HepG2 (cell line): ENCODE data around the gene ABCC10. TPM values are rescaled to one million over a fixed set of nuclear protein-coding genes. Genes with fewer than 3 reads are reported as not detected.

Experiments
- CSRNP1 ChIP-seq: sonication (generic); formaldehyde crosslinking; IDR thresholded peaks from 2 replicates; pipeline ENCODE4 v1.8.1; 2023; ENCODE audit warnings: mild to moderate bottlenecking, missing genetic modification reagents
- DNMT1 ChIP-seq: sonication (generic); formaldehyde crosslinking; IDR thresholded peaks from 2 replicates; pipeline ENCODE4 v1.5.1; 2020; ENCODE audit warnings: mild to moderate bottlenecking, missing genetic modification reagents
- IKZF5 ChIP-seq: IDR thresholded peaks from 2 replicates; pipeline ENCODE4 v1.6.1; 2018; ENCODE audit warnings: missing genetic modification reagents, mild to moderate bottlenecking, missing compliant biosample characterization
- KLF16 ChIP-seq, 2 experiments: sonication (generic) in 1 of 2; formaldehyde crosslinking in 1 of 2; IDR thresholded peaks; 2 replicates each; pipeline versions ENCODE4 v1.6.1 to v1.8.0; 2016 to 2023; ENCODE audit warnings: missing genetic modification reagents in 2 of 2, missing compliant biosample characterization in 1 of 2
- MAFK ChIP-seq, 2 experiments: IDR thresholded peaks in 1 of 2; conservative IDR thresholded peaks in 1 of 2; 2 replicates each; pipeline ENCODE4 v1.6.1; 2011; ENCODE audit warnings: improper control_type of control experiment in 2 of 2, low read length in 2 of 2
- POGZ ChIP-seq: sonication (generic); formaldehyde crosslinking; IDR thresholded peaks from 2 replicates; pipeline ENCODE4 v1.4.0; 2020; ENCODE audit warnings: mild to moderate bottlenecking, missing genetic modification reagents
- PPARG ChIP-seq: conservative IDR thresholded peaks from 2 replicates; pipeline ENCODE4 v1.6.1; 2016; ENCODE audit warnings: missing biosample characterization, missing genetic modification reagents
- SAFB2 ChIP-seq: sonication (generic); formaldehyde crosslinking; IDR thresholded peaks from 2 replicates; pipeline ENCODE4 v1.5.1; 2020; ENCODE audit warnings: missing genetic modification reagents, low read depth, mild to moderate bottlenecking, borderline replicate concordance
- SRSF1 ChIP-seq: fragments of 200-400 bp; formaldehyde crosslinking; optimal IDR thresholded peaks from 2 replicates; pipeline ENCODE3; 2017; ENCODE audit warnings: mild to moderate bottlenecking, low read depth, low read length, moderate library complexity
- THAP7 ChIP-seq: sonication (generic); formaldehyde crosslinking; IDR thresholded peaks from 2 replicates; pipeline ENCODE4 v1.8.1; 2023; ENCODE audit warnings: mild to moderate bottlenecking, missing genetic modification reagents
- ZBTB10 ChIP-seq: sonication (generic); formaldehyde crosslinking; IDR thresholded peaks from 2 replicates; pipeline ENCODE4 v1.4.0; 2020; ENCODE audit warnings: missing genetic modification reagents, borderline replicate concordance
- ZBTB46 ChIP-seq: sonication (generic); formaldehyde crosslinking; IDR thresholded peaks from 2 replicates; pipeline ENCODE4 v1.4.0; 2020; ENCODE audit warnings: mild to moderate bottlenecking, missing genetic modification reagents, borderline replicate concordance
- ZNF33A ChIP-seq: sonication (generic); formaldehyde crosslinking; IDR thresholded peaks from 2 replicates; pipeline ENCODE4 v1.5.1; 2020; ENCODE audit warnings: missing genetic modification reagents, mild to moderate bottlenecking, moderate library complexity, borderline replicate concordance
- ZNF703 ChIP-seq: sonication (generic); formaldehyde crosslinking; IDR thresholded peaks from 2 replicates; pipeline ENCODE4 v1.5.1; 2020; ENCODE audit warnings: missing genetic modification reagents, mild to moderate bottlenecking, moderate library complexity, borderline replicate concordance
- ZUFSP ChIP-seq: sonication (generic); formaldehyde crosslinking; IDR thresholded peaks from 2 replicates; pipeline ENCODE4 v1.9.0; 2021; ENCODE audit warnings: missing genetic modification reagents, mild to moderate bottlenecking, borderline replicate concordance
- polyA plus RNA-seq, 8 experiments: library from polyadenylated mRNA; depleted of rRNA in 3 of 8; stranded (reverse) in 7 of 8; unstranded in 1 of 8; fragments of >200 nt; fragmentation: Illumina TruSeq in 4 of 8; extraction: Trizol in 4 of 8; gene quantifications; 2 replicates each; pipeline versions ENCODE4 v1.2.1 to v1.2.3, GENCODE V29; 2011 to 2016; ENCODE audit warnings: low read depth in 4 of 8, missing spikeins in 1 of 8, mixed read lengths in 1 of 8; ENCODE audit not compliant: insufficient read depth in 1 of 8
- total RNA-seq, 5 experiments: library from RNA; depleted of rRNA; stranded (reverse); fragments of >200 nt; fragmentation: Illumina TruSeq; extraction: Trizol; gene quantifications; 2 replicates each; pipeline ENCODE4 v1.2.3, GENCODE V29; 2016; ENCODE audit warnings: low read depth in 1 of 5

The ABCC10 gene
- total and polyA plus RNA-seq, 2 of the 13 experiments (the other 11 are each of a cell fraction or from before 2014, with no cell fraction given), result 16.0 to 24.3 TPM

GRCh38 chr6:43454696-43455530 lies 27.6 kb downstream of the ABCC10 start (continued):
- TF ChIP-seq KLF16 (CRISPR knock-in tag; IDR thresholded peaks at IDR 0.05), result peak in 1 of 2 experiments; percentile 74; a peak in 2 of 4 replicates
- no peak for TF ChIP-seq PPARG (CRISPR knock-in tag)
- peak; percentile 75; the same call in 1 of the 2 replicates for TF ChIP-seq CSRNP1 (CRISPR knock-in tag)
- peak; percentile 88 for TF ChIP-seq DNMT1
- TF ChIP-seq ZNF703 (CRISPR knock-in tag), result no peak
- no peak for TF ChIP-seq ZBTB46 (CRISPR knock-in tag)
- TF ChIP-seq ZNF33A (CRISPR knock-in tag), result no peak
- TF ChIP-seq MAFK (conservative IDR thresholded peaks at IDR 0.05 in 1 of 2, IDR thresholded peaks at IDR 0.05 in 1 of 2; ENCODE audit: low read length in 2 of 2), result no peak
- no peak; the same call in 1 of the 2 replicates for TF ChIP-seq ZUFSP (CRISPR knock-in tag)
- peak; percentile 64 for TF ChIP-seq SAFB2 (CRISPR knock-in tag)
- TF ChIP-seq IKZF5 (CRISPR knock-in tag), result peak; percentile 39; the same call in 1 of the 2 replicates
- TF ChIP-seq THAP7, result peak; percentile 82; the same call in 1 of the 2 replicates
- peak; percentile 64; the same call in 1 of the 2 replicates for TF ChIP-seq POGZ (CRISPR knock-in tag)
- peak; percentile 76 for TF ChIP-seq SRSF1
- TF ChIP-seq ZBTB10 (CRISPR knock-in tag), result no peak
